Suprapubic skin (tissue), 4 donors: ENCODE data around the gene ROBO2.

Experiments
- POLR2A ChIP-seq, 2 donors: fragments of 450-650 bp; IDR thresholded peaks; one replicate each; pipeline ENCODE4 v1.6.1; 2017; ENCODE audit warnings: antibody characterized with exemption in 2 of 2, mild to moderate bottlenecking in 2 of 2, moderate library complexity in 2 of 2
- POLR2AphosphoS5 ChIP-seq, 3 donors: sonication (generic); formaldehyde crosslinking; IDR thresholded peaks; one replicate each; pipeline ENCODE4 v1.6.1; 2017; ENCODE audit warnings: antibody characterized with exemption in 3 of 3
- TF ChIP-seq, protein P1 (sequence below), 2 donors: fragments of 200-600 bp in 1 of 2; fragments of 450-650 bp in 1 of 2; sonication (generic) in 1 of 2; IDR thresholded peaks; one replicate each; pipeline ENCODE4 v1.5.1; 2016 to 2019; ENCODE audit warnings: antibody characterized with exemption in 2 of 2, mild to moderate bottlenecking in 1 of 2, moderate library complexity in 1 of 2

DNA sequence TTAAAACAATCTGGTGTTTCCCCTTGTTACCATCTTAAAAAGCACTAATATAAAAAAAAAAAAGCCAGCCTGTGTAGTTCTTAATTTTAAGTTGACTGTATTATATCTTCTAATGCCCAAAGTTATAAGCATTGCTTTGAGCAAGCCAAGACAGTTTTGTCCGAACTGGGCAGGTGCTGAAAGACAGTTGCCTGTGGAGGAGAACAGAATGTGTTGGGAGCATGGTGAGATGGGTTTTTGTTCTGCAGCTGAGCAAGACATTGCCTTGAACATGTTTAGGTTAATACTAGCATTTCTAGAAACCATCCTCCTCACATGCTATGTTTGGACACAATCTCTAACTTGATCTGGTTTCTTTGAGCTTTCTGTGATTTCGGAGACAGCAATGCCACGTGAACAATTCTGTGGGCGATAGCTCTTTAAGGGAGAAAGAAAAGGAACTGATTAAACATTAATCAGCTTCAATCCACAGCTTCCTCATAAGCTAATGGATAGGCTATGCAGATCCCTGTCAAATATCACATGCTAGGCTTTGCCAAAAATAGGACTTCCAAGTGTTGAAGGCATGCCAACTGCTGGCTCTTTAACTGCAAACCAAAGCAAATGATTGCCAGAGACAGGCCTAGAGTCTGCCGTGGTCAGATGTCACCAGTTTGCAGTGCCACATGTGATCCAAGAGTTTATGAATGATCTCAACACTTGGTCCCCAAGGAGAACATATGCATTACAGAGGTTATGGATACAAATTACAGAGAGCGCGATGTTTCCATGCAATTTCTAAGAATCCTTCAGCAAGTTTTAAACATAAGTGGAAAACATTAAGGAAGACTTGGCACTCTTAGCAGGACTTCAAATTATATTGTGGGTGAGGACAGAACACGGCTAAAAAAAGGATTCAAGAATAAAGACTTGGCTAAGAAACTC lies 428.1 kb downstream of the ROBO2 start:
- TF ChIP-seq, protein P1, sequence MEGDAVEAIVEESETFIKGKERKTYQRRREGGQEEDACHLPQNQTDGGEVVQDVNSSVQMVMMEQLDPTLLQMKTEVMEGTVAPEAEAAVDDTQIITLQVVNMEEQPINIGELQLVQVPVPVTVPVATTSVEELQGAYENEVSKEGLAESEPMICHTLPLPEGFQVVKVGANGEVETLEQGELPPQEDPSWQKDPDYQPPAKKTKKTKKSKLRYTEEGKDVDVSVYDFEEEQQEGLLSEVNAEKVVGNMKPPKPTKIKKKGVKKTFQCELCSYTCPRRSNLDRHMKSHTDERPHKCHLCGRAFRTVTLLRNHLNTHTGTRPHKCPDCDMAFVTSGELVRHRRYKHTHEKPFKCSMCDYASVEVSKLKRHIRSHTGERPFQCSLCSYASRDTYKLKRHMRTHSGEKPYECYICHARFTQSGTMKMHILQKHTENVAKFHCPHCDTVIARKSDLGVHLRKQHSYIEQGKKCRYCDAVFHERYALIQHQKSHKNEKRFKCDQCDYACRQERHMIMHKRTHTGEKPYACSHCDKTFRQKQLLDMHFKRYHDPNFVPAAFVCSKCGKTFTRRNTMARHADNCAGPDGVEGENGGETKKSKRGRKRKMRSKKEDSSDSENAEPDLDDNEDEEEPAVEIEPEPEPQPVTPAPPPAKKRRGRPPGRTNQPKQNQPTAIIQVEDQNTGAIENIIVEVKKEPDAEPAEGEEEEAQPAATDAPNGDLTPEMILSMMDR (IDR thresholded peaks at IDR 0.05): no peak
- TF ChIP-seq POLR2A (IDR thresholded peaks at IDR 0.05): no peak
- TF ChIP-seq POLR2AphosphoS5 (IDR thresholded peaks at IDR 0.05): no peak
